ENCODE data around the gene SLC43A1.

The SLC43A1 gene

DNA sequence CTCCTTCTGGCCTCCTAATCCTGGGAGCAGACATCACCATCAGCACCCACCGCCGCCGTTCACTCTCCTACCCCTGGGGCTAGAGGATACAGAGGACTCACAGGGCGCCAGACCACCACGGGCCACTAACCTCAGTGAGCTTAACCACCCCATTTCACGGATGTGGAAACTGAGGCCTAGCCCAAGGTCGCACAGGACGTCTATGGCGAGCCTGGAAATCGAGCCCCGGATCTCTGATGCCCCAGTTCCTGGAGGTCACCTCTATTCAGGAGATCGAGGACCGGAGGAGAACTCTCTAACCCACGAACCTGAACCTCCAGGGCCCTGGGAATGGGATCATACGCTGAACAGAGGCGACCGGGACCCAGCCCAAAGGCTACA is 14.7 kb upstream of the SLC43A1 start:
- Histone ChIP-seq H3K9me3 (ENCODE audit: control insufficient read depth in 1 of 2, low read length in 2 of 2) (no peaks in the 10 kb centered on the region), H3K9ac (ENCODE audit: low read depth in 1 of 2, low read length in 2 of 2) (peak overlapping the region; percentile 66 to 96), H3K4me1 (ENCODE audit: control insufficient read depth in 1 of 2, insufficient read depth in 2 of 2, low read length in 2 of 2) (peaks cover 16 to 22% of the 10 kb centered on the region in 2 donors), H3K27me3 (ENCODE audit: control insufficient read depth in 1 of 2, insufficient read depth in 2 of 2, low read length in 2 of 2) (no peaks in the 10 kb centered on the region), H3K36me3 (ENCODE audit: control insufficient read depth in 1 of 2, insufficient read depth in 2 of 2, low read length in 2 of 2) (peaks cover 4 to 10% of the 10 kb centered on the region in 2 donors), H3K27ac (ENCODE audit: low read depth, low read length) (no peak overlapping the region), H3K4me3 (ENCODE audit: low read depth in 1 of 2, low read length in 2 of 2) (peak overlapping the region; percentile 92 to 100)

DNA sequence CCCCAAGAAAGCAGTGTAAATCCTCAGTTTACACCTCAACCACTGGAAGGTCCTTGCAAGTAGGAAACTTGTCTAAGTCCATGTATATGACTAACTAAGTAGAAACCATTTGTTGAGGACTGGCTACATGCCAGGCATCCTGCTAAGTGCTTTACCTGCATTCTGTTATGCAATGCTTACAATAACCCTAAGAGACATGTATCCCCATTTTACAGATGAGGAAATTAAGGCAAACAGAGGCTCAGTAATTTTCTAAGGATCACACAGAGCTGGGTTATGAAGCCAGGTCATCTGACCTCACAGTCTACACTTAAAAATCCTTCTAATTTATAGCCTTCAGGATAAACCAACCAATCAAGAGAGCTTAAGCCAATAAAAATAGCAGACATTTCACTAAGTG is 13.5 kb upstream of the SLC43A1 start:
- Histone ChIP-seq H3K4me1 (ENCODE audit: control insufficient read depth in 1 of 2, insufficient read depth in 2 of 2, low read length in 2 of 2) (peaks cover 16 to 22% of the 10 kb centered on the region in 2 donors), H3K36me3 (ENCODE audit: control insufficient read depth in 1 of 2, insufficient read depth in 2 of 2, low read length in 2 of 2) (peaks cover 4 to 10% of the 10 kb centered on the region in 2 donors), H3K9ac (ENCODE audit: low read depth in 1 of 2, low read length in 2 of 2) (no peak overlapping the region), H3K4me3 (ENCODE audit: low read depth in 1 of 2, low read length in 2 of 2) (no peak overlapping the region), H3K9me3 (ENCODE audit: control insufficient read depth in 1 of 2, low read length in 2 of 2) (no peaks in the 10 kb centered on the region), H3K27me3 (ENCODE audit: control insufficient read depth in 1 of 2, insufficient read depth in 2 of 2, low read length in 2 of 2) (no peaks in the 10 kb centered on the region), H3K27ac (ENCODE audit: low read depth, low read length) (no peak overlapping the region)

DNA sequence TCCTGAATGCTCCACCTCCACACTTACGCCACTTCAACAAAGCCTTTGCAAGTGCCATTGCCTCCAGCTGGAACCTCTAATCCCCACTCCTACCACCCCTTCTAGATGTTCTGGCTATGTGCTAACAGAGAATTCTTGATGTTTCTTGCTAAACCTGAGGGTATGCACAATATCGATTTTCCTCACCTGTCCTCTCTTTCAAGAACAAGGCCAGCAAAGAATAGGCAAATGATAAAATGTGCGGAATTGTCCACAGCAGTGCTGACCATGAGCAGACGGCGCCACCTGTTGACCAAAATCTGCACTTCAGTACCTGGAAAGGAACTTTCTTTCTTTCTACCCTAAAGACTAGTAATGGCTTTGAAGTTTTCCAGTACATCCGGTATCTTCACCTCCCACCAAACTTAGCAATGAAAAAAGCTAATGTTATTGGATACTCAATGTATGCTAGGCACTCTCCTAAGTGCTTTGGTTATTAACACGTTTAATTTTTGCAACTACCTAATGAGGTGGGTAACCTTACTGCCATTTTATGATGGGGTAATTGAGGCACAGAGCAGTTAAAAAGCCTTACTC is 11.6 kb upstream of the SLC43A1 start:
- H3K4me3 ChIP-seq (ENCODE audit: low read depth in 1 of 2, low read length in 2 of 2), result no peak overlapping the region
- H3K4me1 ChIP-seq (ENCODE audit: control insufficient read depth in 1 of 2, insufficient read depth in 2 of 2, low read length in 2 of 2), result peaks cover 16 to 22% of the 10 kb centered on the region in 2 donors
- H3K9me3 ChIP-seq (ENCODE audit: control insufficient read depth in 1 of 2, low read length in 2 of 2), result no peaks in the 10 kb centered on the region
- H3K36me3 ChIP-seq (ENCODE audit: control insufficient read depth in 1 of 2, insufficient read depth in 2 of 2, low read length in 2 of 2), result peaks cover 4 to 10% of the 10 kb centered on the region in 2 donors
- H3K27me3 ChIP-seq (ENCODE audit: control insufficient read depth in 1 of 2, insufficient read depth in 2 of 2, low read length in 2 of 2), result no peaks in the 10 kb centered on the region
- no peak overlapping the region for H3K27ac ChIP-seq (ENCODE audit: low read depth, low read length)
- H3K9ac ChIP-seq (ENCODE audit: low read depth in 1 of 2, low read length in 2 of 2), result no peak overlapping the region

DNA sequence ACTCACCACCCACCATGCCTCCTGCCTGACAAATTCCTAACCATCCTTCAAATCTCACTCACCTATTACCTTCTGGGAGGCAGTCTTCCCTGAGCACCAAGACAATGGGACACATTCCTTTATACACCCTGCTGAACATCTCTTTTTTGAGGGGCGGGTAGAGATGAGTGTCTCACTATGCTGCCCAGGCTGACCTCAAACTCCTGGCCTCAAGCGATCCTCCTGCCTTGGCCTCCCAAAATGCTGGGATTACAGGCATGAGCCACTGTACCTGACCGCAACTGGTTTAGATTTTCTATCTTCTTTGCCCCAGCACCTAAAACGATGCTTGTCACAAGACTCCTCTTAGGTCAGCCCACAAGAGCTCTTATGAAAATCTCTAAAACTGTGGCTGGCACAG is 7.9 kb upstream of the SLC43A1 start:
- Histone ChIP-seq H3K4me3 (ENCODE audit: low read depth in 1 of 2, low read length in 2 of 2) (no peak overlapping the region), H3K27me3 (ENCODE audit: control insufficient read depth in 1 of 2, insufficient read depth in 2 of 2, low read length in 2 of 2) (no peaks in the 10 kb centered on the region), H3K9me3 (ENCODE audit: control insufficient read depth in 1 of 2, low read length in 2 of 2) (no peaks in the 10 kb centered on the region), H3K9ac (ENCODE audit: low read depth in 1 of 2, low read length in 2 of 2) (no peak overlapping the region), H3K4me1 (ENCODE audit: control insufficient read depth in 1 of 2, insufficient read depth in 2 of 2, low read length in 2 of 2) (no peaks in the 10 kb centered on the region), H3K36me3 (ENCODE audit: control insufficient read depth in 1 of 2, insufficient read depth in 2 of 2, low read length in 2 of 2) (peaks cover under 1 to 4% of the 10 kb centered on the region in 2 donors), H3K27ac (ENCODE audit: low read depth, low read length) (no peak overlapping the region)

DNA sequence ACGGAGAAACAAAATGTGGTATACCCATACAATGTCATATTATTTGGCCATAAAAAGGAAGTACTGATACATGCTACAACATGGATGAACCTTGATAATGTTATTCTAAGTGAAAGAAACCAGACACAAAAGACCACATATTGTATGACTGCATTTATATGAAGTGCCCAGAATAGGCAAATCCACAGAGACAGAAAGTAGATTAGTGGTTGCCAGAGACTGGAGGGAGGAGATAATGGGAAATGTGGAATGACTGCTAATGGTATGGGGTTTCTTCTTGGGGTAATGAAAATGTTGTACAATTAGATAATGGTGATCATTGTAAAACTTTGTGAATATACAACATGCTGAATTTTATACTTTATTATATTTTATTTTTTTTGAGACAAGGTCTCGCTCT is 5.6 kb upstream of the SLC43A1 start:
- no peak overlapping the region for H3K9ac ChIP-seq (ENCODE audit: low read depth in 1 of 2, low read length in 2 of 2)
- H3K36me3 ChIP-seq (ENCODE audit: control insufficient read depth in 1 of 2, insufficient read depth in 2 of 2, low read length in 2 of 2), result no peaks in the 10 kb centered on the region
- H3K4me3 ChIP-seq (ENCODE audit: low read depth in 1 of 2, low read length in 2 of 2), result no peak overlapping the region
- H3K4me1 ChIP-seq (ENCODE audit: control insufficient read depth in 1 of 2, insufficient read depth in 2 of 2, low read length in 2 of 2), result peaks cover 0 to under 1% of the 10 kb centered on the region in 2 donors
- no peak overlapping the region for H3K27ac ChIP-seq (ENCODE audit: low read depth, low read length)
- no peaks in the 10 kb centered on the region for H3K9me3 ChIP-seq (ENCODE audit: control insufficient read depth in 1 of 2, low read length in 2 of 2)
- H3K27me3 ChIP-seq (ENCODE audit: control insufficient read depth in 1 of 2, insufficient read depth in 2 of 2, low read length in 2 of 2), result no peaks in the 10 kb centered on the region

DNA sequence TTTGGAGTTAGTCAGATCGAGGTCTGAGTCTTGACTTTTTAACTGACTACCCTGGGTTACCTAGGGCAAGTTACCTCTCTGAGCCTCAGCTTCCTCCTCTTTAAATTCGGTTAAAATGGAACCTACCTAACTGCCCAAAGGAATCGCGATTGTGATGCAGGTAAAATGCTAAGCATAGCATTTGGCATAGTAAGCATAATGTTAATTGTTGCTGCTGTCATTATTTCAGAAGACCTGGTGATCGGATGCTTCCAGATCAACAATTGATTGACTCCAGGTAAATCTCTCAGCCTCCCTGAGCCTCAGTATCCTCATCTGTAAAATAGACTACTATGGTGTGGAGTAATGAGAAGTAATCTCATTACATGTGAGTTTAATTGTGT is 550 bp upstream of the SLC43A1 start:
- Histone ChIP-seq H3K36me3 (ENCODE audit: control insufficient read depth in 1 of 2, insufficient read depth in 2 of 2, low read length in 2 of 2) (no peaks in the 10 kb centered on the region), H3K4me1 (ENCODE audit: control insufficient read depth in 1 of 2, insufficient read depth in 2 of 2, low read length in 2 of 2) (peaks cover 0 to 21% of the 10 kb centered on the region in 2 donors), H3K4me3 (ENCODE audit: low read depth in 1 of 2, low read length in 2 of 2) (peak overlapping the region; percentile 84 to 91), H3K9ac (ENCODE audit: low read depth in 1 of 2, low read length in 2 of 2) (peak overlapping the region; percentile 26 to 64), H3K9me3 (ENCODE audit: control insufficient read depth in 1 of 2, low read length in 2 of 2) (no peaks in the 10 kb centered on the region), H3K27me3 (ENCODE audit: control insufficient read depth in 1 of 2, insufficient read depth in 2 of 2, low read length in 2 of 2) (no peaks in the 10 kb centered on the region), H3K27ac (ENCODE audit: low read depth, low read length) (no peak overlapping the region)

DNA sequence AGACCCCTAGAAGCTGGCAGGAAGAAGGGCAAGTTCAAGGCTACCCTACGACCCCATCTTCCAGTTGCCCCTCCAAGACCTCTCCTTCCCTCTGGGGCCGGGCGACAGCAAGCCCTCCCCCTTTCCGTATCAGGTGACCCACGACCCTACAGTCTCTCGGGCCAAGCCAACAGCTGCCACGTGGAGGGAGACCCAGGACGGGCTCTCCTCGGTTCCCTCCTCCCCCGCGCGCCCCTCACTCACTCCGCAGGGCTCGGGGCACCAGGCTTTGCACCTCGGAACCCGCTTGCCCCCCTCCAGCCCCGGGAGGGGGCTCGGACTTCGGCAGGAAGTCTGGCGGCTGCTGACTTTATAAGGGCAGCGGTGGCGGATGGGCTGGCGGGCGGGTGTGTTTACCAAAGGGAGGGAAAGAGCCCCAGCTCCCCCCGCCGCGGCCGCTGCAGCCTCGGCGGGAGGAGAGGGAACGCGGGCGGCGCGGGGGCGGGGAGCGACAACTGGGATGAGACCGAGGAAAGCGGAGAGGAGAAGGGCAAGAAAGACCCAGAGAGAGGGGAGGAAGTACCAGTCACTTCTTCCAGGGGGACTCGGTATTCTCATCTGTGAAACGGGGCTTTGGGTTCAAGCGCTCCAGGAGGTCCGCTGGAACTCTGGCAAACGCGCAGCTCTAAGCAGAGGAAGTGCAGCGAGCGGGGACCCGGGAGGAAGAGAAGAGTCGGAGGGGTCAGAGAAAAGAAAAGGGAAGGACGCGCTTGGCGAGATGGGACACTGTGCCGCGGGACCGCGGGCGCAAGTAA is 767 bp downstream of the SLC43A1 start:
- H3K9me3 ChIP-seq (ENCODE audit: control insufficient read depth in 1 of 2, low read length in 2 of 2), result no peaks in the 10 kb centered on the region
- H3K27me3 ChIP-seq (ENCODE audit: control insufficient read depth in 1 of 2, insufficient read depth in 2 of 2, low read length in 2 of 2), result no peaks in the 10 kb centered on the region
- peak overlapping the region; percentile 20 for H3K27ac ChIP-seq (ENCODE audit: low read depth, low read length)
- H3K36me3 ChIP-seq (ENCODE audit: control insufficient read depth in 1 of 2, insufficient read depth in 2 of 2, low read length in 2 of 2), result no peaks in the 10 kb centered on the region
- peaks cover 0 to 21% of the 10 kb centered on the region in 2 donors for H3K4me1 ChIP-seq (ENCODE audit: control insufficient read depth in 1 of 2, insufficient read depth in 2 of 2, low read length in 2 of 2)
- peak overlapping the region; percentile 68 to 74 for H3K9ac ChIP-seq (ENCODE audit: low read depth in 1 of 2, low read length in 2 of 2)
- H3K4me3 ChIP-seq (ENCODE audit: low read depth in 1 of 2, low read length in 2 of 2), result peak overlapping the region; percentile 84 to 91

DNA sequence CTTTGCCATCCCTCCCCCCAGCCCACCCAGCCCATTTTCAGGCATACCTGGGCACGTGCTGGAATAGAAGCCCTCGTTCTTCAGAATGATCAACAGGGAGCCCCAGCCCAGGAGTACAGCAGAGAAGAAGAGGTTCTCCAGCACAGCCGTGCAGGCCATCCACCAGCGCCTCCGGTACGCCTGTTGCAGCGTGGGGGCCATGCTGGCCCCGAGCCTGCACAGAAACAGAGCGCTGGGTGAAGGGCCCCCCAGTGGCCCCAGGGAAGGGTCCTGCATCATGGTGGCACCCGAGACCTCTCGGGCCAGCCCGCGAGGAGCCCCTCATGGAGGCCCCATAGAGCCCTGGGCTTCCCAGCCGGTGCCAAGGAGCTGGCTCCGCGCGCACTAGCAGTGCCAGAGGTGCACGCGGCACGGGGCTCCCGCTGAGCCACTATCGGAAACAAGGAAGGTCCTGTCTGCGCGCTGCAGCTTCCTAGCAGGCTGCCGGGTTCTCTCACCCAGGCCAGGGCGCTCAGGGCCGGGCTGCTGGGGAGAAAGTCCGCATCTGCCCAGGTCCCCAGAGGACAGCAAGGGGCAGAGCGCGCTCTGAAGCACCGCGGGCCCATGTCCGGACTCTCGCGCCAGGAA is 1.5 kb downstream of the SLC43A1 start:
- peak overlapping the region; percentile 68 to 74 for H3K9ac ChIP-seq (ENCODE audit: low read depth in 1 of 2, low read length in 2 of 2)

DNA sequence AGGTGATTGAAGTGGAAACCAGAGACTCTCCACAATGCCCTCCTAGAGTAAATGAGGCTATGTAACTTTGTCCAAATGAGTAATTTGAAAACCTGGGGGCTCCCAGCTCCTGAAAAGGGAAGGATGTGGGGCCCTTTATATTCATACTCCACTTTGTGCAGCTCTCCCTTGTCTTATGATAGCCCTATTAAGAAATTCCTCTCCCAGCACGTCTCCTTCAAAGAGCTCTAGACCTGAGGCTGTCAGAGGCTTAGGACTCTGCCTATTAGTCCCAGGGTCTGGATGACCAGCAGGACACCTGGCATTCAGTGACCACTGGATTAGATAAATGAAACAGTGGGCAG is 2.1 kb downstream of the SLC43A1 start:
- H3K27ac ChIP-seq (ENCODE audit: low read depth, low read length), result no peak overlapping the region
- no peaks in the 10 kb centered on the region for H3K27me3 ChIP-seq (ENCODE audit: control insufficient read depth in 1 of 2, insufficient read depth in 2 of 2, low read length in 2 of 2)
- no peaks in the 10 kb centered on the region for H3K36me3 ChIP-seq (ENCODE audit: control insufficient read depth in 1 of 2, insufficient read depth in 2 of 2, low read length in 2 of 2)
- H3K4me3 ChIP-seq (ENCODE audit: low read depth in 1 of 2, low read length in 2 of 2), result peak overlapping the region in 1 of 2 donors; percentile 21
- peaks cover 0 to 21% of the 10 kb centered on the region in 2 donors for H3K4me1 ChIP-seq (ENCODE audit: control insufficient read depth in 1 of 2, insufficient read depth in 2 of 2, low read length in 2 of 2)
- no peaks in the 10 kb centered on the region for H3K9me3 ChIP-seq (ENCODE audit: control insufficient read depth in 1 of 2, low read length in 2 of 2)
- no peak overlapping the region for H3K9ac ChIP-seq (ENCODE audit: low read depth in 1 of 2, low read length in 2 of 2)

More for the DNA sequence above, 1.5 kb downstream of the SLC43A1 start:
- Histone ChIP-seq H3K9me3 (ENCODE audit: control insufficient read depth in 1 of 2, low read length in 2 of 2) (no peaks in the 10 kb centered on the region), H3K27ac (ENCODE audit: low read depth, low read length) (peak overlapping the region; percentile 20), H3K4me3 (ENCODE audit: low read depth in 1 of 2, low read length in 2 of 2) (peak overlapping the region; percentile 84 to 91), H3K27me3 (ENCODE audit: control insufficient read depth in 1 of 2, insufficient read depth in 2 of 2, low read length in 2 of 2) (no peaks in the 10 kb centered on the region), H3K36me3 (ENCODE audit: control insufficient read depth in 1 of 2, insufficient read depth in 2 of 2, low read length in 2 of 2) (no peaks in the 10 kb centered on the region), H3K4me1 (ENCODE audit: control insufficient read depth in 1 of 2, insufficient read depth in 2 of 2, low read length in 2 of 2) (peaks cover 0 to 21% of the 10 kb centered on the region in 2 donors)
